Mesendoderm (in vitro differentiated cells): ENCODE data around the gene MMP24.

Source experiments
- DNase-seq: peaks from one replicate; pipeline ENCODE4 v3.0.0; 2013
- H2AK5ac ChIP-seq: 2 replicates; pipeline ENCODE4 v1.6.1; 2013; ENCODE audit warnings: low read length, inconsistent platforms
- H2BK120ac ChIP-seq: 2 replicates; pipeline ENCODE4 v1.6.1; 2013; ENCODE audit warnings: low read depth, mild to moderate bottlenecking, low read length, moderate library complexity, mixed read lengths
- H2BK15ac ChIP-seq: replicated peaks from 2 replicates; pipeline ENCODE4 v1.6.1; 2013; ENCODE audit warnings: low read depth, mild to moderate bottlenecking, moderate library complexity
- H2BK5ac ChIP-seq: 2 replicates; pipeline ENCODE4 v1.6.1; 2013; ENCODE audit warnings: low read length, inconsistent platforms
- H3K18ac ChIP-seq: 2 replicates; pipeline ENCODE4 v1.6.1; 2013; ENCODE audit warnings: mild to moderate bottlenecking, low read length, mixed read lengths
- H3K23ac ChIP-seq: one replicate; pipeline ENCODE4 v1.6.1; 2013; ENCODE audit warnings: low read length
- H3K27ac ChIP-seq: 2 replicates; pipeline ENCODE4 v1.5.1; 2013; ENCODE audit warnings: low read depth, mild to moderate bottlenecking, inconsistent platforms, low read length, moderate library complexity
- H3K27me3 ChIP-seq: 2 replicates; pipeline ENCODE4 v1.6.1; 2013; ENCODE audit warnings: low read length, control low read depth, mild to moderate bottlenecking, inconsistent platforms; ENCODE audit not compliant: insufficient read depth, poor library complexity
- H3K36me3 ChIP-seq: 2 replicates; pipeline ENCODE4 v1.6.1; 2013; ENCODE audit warnings: low read length, inconsistent platforms; ENCODE audit not compliant: control insufficient read depth, insufficient read depth
- H3K4ac ChIP-seq: one replicate; pipeline ENCODE4 v1.6.1; 2013; ENCODE audit warnings: low read depth, mild to moderate bottlenecking, low read length, moderate library complexity
- H3K4me1 ChIP-seq: 2 replicates; pipeline ENCODE4 v1.6.1; 2013; ENCODE audit warnings: low read depth, low read length, inconsistent platforms; ENCODE audit not compliant: control insufficient read depth
- H3K4me2 ChIP-seq: 2 replicates; pipeline ENCODE4 v1.6.1; 2013; ENCODE audit warnings: low read length
- H3K4me3 ChIP-seq: 2 replicates; pipeline ENCODE4 v1.5.1; 2013; ENCODE audit warnings: mild to moderate bottlenecking, low read length
- H3K56ac ChIP-seq: one replicate; pipeline ENCODE4 v1.6.1; 2013; ENCODE audit warnings: low read length
- H3K79me1 ChIP-seq: 2 replicates; pipeline ENCODE4 v1.6.1; 2013; ENCODE audit warnings: low read length, inconsistent platforms
- H3K79me2 ChIP-seq: 2 replicates; pipeline ENCODE4 v1.6.1; 2013; ENCODE audit warnings: mild to moderate bottlenecking, low read length; ENCODE audit not compliant: control insufficient read depth, insufficient read depth
- H3K9ac ChIP-seq: 2 replicates; pipeline ENCODE4 v1.6.1; 2013; ENCODE audit warnings: low read length, inconsistent platforms
- H4K5ac ChIP-seq: one replicate; pipeline ENCODE4 v1.6.1; 2013; ENCODE audit warnings: low read length
- H4K8ac ChIP-seq: one replicate; pipeline ENCODE4 v1.6.1; 2013; ENCODE audit warnings: low read depth, mild to moderate bottlenecking, control low read depth, low read length, moderate library complexity
- WGBS: extraction: QIAGEN DNeasy Blood & Tissue Kit; methylation state at CpG from one replicate; pipeline ENCODE4 v1.1.7; 2013; ENCODE audit warnings: low lambda C conversion rate, missing lambda C conversion rate; ENCODE audit not compliant: insufficient coverage; ENCODE audit errors: extremely low coverage; 5-methylcytosine and 5-hydroxymethylcytosine counted together

MMP24 gene

DNA sequence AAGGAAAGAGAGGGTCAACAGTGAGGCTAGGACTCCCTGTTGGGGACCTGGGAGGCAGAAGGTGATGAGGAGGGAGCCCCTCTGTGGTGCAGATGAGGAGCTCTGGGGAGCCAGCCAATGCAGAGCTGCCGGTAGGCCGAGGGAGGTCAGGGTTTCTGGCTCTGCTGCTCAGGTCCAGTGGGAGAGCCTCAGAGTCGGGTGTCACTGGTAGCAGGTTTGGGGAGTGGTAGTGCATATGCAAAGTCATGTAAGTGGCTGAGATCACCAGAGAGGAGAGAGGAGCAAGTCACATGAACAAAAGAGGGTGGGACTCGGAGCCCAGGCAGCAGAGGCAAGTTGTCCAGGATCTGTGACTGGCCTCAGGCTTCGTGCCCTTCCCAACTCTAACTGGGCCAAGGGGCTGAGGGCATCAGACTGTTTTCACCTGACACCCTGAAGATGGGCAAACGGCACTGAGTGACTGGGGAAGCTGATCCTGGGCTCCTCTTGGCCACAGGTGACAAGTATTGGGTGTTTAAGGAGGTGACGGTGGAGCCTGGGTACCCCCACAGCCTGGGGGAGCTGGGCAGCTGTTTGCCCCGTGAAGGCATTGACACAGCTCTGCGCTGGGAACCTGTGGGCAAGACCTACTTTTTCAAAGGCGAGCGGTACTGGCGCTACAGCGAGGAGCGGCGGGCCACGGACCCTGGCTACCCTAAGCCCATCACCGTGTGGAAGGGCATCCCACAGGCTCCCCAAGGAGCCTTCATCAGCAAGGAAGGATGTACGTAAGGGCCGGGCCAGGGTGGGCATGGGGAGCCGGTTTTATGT lies 44.8 kb downstream of the MMP24 start:
- no peak overlapping the region for H3K27ac ChIP-seq
- no peaks in the 10 kb centered on the region for H3K79me1 ChIP-seq
- H3K23ac ChIP-seq = no peak overlapping the region
- DNase-seq = peak; percentile 84
- H3K79me2 ChIP-seq = no peaks in the 10 kb centered on the region
- no peak overlapping the region for H3K18ac ChIP-seq
- H3K27me3 ChIP-seq = no peaks in the 10 kb centered on the region
- H3K4ac ChIP-seq = no peak overlapping the region
- no peak overlapping the region for H3K4me2 ChIP-seq
- no peak overlapping the region for H3K56ac ChIP-seq
- H2AK5ac ChIP-seq = no peak overlapping the region
- no peak overlapping the region for H4K5ac ChIP-seq
- H3K9ac ChIP-seq = no peak overlapping the region
- WGBS = no CpG with 5 or more reads among the region's 20 CpGs
- H2BK120ac ChIP-seq = no peak overlapping the region
- no peak overlapping the region for H4K8ac ChIP-seq
- no peak overlapping the region for H2BK15ac ChIP-seq
- H3K4me3 ChIP-seq = no peak overlapping the region
- no peak overlapping the region for H2BK5ac ChIP-seq
- no peaks in the 10 kb centered on the region for H3K36me3 ChIP-seq
- H3K4me1 ChIP-seq = no peaks in the 10 kb centered on the region

DNA sequence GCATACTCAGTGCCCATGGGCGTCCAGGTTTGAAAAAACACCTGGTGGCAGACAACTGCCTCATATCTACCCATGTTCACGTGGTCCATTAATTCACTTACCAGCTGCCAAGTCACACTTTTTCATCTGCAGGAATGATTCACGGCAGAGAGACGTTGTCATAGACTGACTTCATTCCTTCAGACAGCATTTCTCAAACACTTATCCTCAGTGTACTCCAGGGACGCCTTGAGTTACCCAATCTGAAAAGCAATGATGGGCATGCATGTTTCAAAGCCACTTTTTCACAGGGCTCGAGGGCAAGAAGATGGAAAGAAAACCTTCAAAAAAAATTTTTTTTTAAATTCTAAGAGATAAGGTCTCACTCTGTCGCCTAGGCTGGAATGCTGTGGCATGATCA lies 45.4 kb downstream of the MMP24 start:
- WGBS = no CpG with 5 or more reads among the region's 7 CpGs
- H3K4me1 ChIP-seq = peaks cover under 1% of the 10 kb centered on the region

DNA sequence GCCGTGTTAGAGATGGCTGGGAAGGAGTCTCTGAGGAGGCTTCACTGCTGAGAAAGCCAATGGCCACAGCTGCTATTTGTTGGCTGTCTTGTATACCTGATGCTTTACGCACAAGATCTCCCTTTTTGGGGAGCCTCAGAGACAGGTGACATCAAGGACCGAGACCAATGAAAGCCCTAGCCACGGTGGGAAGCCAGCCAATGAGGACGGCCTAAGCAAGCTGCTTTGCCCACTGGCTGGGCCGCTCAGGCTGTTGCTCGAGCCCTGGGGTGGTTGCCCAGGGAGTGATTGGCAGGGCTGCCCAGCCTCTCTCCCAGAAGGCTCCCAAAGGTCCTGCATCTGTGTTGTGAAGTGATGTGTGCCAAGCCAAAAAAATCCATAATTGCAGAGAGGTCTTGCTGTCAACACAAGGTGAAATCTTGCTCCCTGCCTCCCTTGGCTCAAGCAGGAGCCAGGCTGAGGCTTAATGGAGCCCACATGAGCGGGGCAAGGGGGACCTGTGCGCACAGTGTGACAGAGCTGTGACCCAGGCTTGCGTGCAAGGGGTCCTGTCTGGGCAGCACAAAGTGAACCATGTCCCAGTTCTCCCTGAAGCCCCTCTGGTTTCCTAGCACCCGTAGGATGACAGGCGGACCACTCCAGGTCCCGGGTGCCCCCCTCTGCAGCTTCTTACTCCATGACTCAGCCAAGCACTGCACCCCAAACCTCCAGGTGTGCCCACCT lies 47.1 kb downstream of the MMP24 start:
- H4K8ac ChIP-seq = no peak overlapping the region
- no peak overlapping the region for H2BK15ac ChIP-seq
- no peak overlapping the region for H2BK5ac ChIP-seq
- peaks cover 2% of the 10 kb centered on the region for H3K4me1 ChIP-seq
- H2AK5ac ChIP-seq = no peak overlapping the region
- no peak overlapping the region for H3K9ac ChIP-seq
- H3K4ac ChIP-seq = no peak overlapping the region
- H3K18ac ChIP-seq = no peak overlapping the region
- DNase-seq = peak; percentile 25
- H3K56ac ChIP-seq = no peak overlapping the region
- no peak overlapping the region for H4K5ac ChIP-seq
- H3K4me3 ChIP-seq = no peak overlapping the region
- no peak overlapping the region for H2BK120ac ChIP-seq
- no CpG with 5 or more reads among the region's 13 CpGs for WGBS
- no peak overlapping the region for H3K27ac ChIP-seq
- H3K4me2 ChIP-seq = no peak overlapping the region
- no peaks in the 10 kb centered on the region for H3K79me1 ChIP-seq
- no peaks in the 10 kb centered on the region for H3K27me3 ChIP-seq
- H3K79me2 ChIP-seq = no peaks in the 10 kb centered on the region
- peaks cover 1% of the 10 kb centered on the region for H3K36me3 ChIP-seq
- no peak overlapping the region for H3K23ac ChIP-seq

More for the DNA sequence above, 45.4 kb downstream of the MMP24 start:
- H3K79me2 ChIP-seq = no peaks in the 10 kb centered on the region
- H3K9ac ChIP-seq = no peak overlapping the region
- no peak overlapping the region for H3K18ac ChIP-seq
- no peak overlapping the region for H2BK5ac ChIP-seq
- H4K8ac ChIP-seq = no peak overlapping the region
- no peak overlapping the region for H3K4ac ChIP-seq
- no peaks in the 10 kb centered on the region for H3K79me1 ChIP-seq
- H3K36me3 ChIP-seq = no peaks in the 10 kb centered on the region
- no peak overlapping the region for H3K56ac ChIP-seq
- H3K4me2 ChIP-seq = no peak overlapping the region
- DNase-seq = no peak
- H2AK5ac ChIP-seq = no peak overlapping the region
- H3K4me3 ChIP-seq = no peak overlapping the region
- no peak overlapping the region for H2BK120ac ChIP-seq
- H3K27ac ChIP-seq = no peak overlapping the region
- H3K27me3 ChIP-seq = no peaks in the 10 kb centered on the region
- H4K5ac ChIP-seq = no peak overlapping the region
- no peak overlapping the region for H3K23ac ChIP-seq
- no peak overlapping the region for H2BK15ac ChIP-seq

- no peaks in the 10 kb centered on the region for H3K79me1 ChIP-seq
- H3K79me2 ChIP-seq = no peaks in the 10 kb centered on the region
- H2BK5ac ChIP-seq = no peak overlapping the region
- no peak overlapping the region for H3K23ac ChIP-seq
- no peak overlapping the region for H2AK5ac ChIP-seq
- peaks cover 4% of the 10 kb centered on the region for H3K36me3 ChIP-seq
- H3K4me3 ChIP-seq = no peak overlapping the region
- H3K27ac ChIP-seq = no peak overlapping the region
- H3K4ac ChIP-seq = no peak overlapping the region
- H3K18ac ChIP-seq = no peak overlapping the region
- H3K4me2 ChIP-seq = no peak overlapping the region
- H3K56ac ChIP-seq = no peak overlapping the region
- no CpG with 5 or more reads among the region's 24 CpGs for WGBS
- H3K9ac ChIP-seq = no peak overlapping the region
- no peak overlapping the region for H2BK15ac ChIP-seq
- H4K5ac ChIP-seq = no peak overlapping the region
- no peak overlapping the region for H2BK120ac ChIP-seq
- no peak for DNase-seq
- no peak overlapping the region for H4K8ac ChIP-seq
- H3K27me3 ChIP-seq = no peaks in the 10 kb centered on the region
- peaks cover 2% of the 10 kb centered on the region for H3K4me1 ChIP-seq
These were observed 47.9 kb downstream of the MMP24 start for GRCh38 chr20:35274172-35275092.

DNA sequence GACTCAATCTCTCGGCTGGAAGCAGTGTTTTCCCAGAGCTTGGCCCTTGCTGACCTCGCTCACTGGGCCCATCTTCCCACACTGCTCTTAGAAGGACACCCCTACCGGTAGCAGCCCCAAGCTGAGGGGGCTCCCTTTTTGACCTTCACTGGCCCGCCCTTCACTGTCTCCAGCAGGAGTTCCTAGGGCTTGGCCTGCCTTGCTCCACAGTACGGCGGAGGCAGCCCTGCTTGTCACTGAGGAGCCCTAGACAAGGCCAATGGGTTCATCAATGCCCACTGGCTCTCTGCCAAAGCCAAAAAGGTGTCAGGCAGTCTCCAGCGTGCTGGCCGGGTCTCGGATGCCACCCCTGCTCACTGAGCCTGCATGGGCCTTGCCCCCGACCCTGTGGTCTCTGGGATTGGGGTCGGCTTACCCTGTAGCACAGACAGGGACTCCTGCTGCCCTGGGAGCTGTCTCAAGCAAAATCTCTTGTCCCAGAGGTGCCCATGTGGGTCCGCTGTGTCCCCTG lies 49.3 kb downstream of the MMP24 start:
- H2BK5ac ChIP-seq = no peak overlapping the region
- H3K23ac ChIP-seq = no peak overlapping the region
- H2AK5ac ChIP-seq = no peak overlapping the region
- no peak overlapping the region for H4K8ac ChIP-seq
- H3K79me1 ChIP-seq = no peaks in the 10 kb centered on the region
- H3K4ac ChIP-seq = no peak overlapping the region
- H2BK15ac ChIP-seq = no peak overlapping the region
- no peak for DNase-seq
- WGBS = no CpG with 5 or more reads among the region's 12 CpGs
- no peak overlapping the region for H3K4me2 ChIP-seq
- no peak overlapping the region for H3K56ac ChIP-seq
- H4K5ac ChIP-seq = no peak overlapping the region
- H3K27ac ChIP-seq = no peak overlapping the region
- no peak overlapping the region for H2BK120ac ChIP-seq
- H3K4me1 ChIP-seq = peaks cover 2% of the 10 kb centered on the region
- no peaks in the 10 kb centered on the region for H3K79me2 ChIP-seq
- H3K18ac ChIP-seq = no peak overlapping the region
- H3K36me3 ChIP-seq = peaks cover 8% of the 10 kb centered on the region
- no peaks in the 10 kb centered on the region for H3K27me3 ChIP-seq
- H3K4me3 ChIP-seq = no peak overlapping the region
- H3K9ac ChIP-seq = no peak overlapping the region
